DMS153 treated with DMSO at 0.1 percent for 48 hours (cell line): ENCODE data around the gene ATP8A2.
A peak's percentile ranks its signal among the peaks of the same experiment; 100 is the strongest.
"Not testable (repeated sequence)": the region's sequence is repeated elsewhere in the genome, so short reads cannot be mapped to it uniquely, and the experiment has no call there.

ENCODE experiments used
- DNase-seq: peaks from one replicate; lab custom pipeline; 2025; ENCODE audit not compliant: unreplicated experiment; lab: John Stamatoyannopoulos, UW

The ATP8A2 gene

GRCh38 chr13:25529425-25529824 lies 157.7 kb downstream of the ATP8A2 start:
- no peak for DNase-seq

GRCh38 chr13:25538276-25538675 lies 166.5 kb downstream of the ATP8A2 start:
- no peak for DNase-seq

- no peak for DNase-seq
Measured at GRCh38 chr13:25541434-25542123, 169.8 kb downstream of the ATP8A2 start.

GRCh38 chr13:25548991-25549390 lies 177.2 kb downstream of the ATP8A2 start:
- not testable (repeated sequence) for DNase-seq

DNA sequence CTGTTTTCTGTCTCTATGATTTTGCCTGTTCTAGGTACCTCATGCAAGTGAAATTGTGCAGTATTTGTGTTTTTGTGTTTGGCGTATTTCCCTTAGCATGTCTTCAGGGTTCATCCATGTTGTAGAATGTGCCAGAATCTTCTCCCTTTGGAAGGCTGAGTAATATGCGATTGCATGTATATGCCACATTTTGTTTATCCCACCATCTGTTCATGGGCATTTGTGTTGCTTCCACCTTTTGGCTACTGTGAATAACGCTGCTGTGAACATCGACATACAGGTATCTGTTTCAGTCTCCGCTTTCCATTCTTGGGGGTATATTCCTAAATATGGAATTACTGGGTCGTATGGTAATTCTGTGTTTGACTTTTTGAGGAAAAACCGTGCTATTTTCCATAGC lies 190.0 kb downstream of the ATP8A2 start:
- no peak for DNase-seq

- DNase-seq, result no peak
Measured at GRCh38 chr13:25570185-25570584, 198.4 kb downstream of the ATP8A2 start.

- no peak for DNase-seq
Measured at GRCh38 chr13:25571237-25571636, 199.5 kb downstream of the ATP8A2 start.

- not testable (repeated sequence) for DNase-seq
Measured at GRCh38 chr13:25572171-25572570, 200.4 kb downstream of the ATP8A2 start.

DNA sequence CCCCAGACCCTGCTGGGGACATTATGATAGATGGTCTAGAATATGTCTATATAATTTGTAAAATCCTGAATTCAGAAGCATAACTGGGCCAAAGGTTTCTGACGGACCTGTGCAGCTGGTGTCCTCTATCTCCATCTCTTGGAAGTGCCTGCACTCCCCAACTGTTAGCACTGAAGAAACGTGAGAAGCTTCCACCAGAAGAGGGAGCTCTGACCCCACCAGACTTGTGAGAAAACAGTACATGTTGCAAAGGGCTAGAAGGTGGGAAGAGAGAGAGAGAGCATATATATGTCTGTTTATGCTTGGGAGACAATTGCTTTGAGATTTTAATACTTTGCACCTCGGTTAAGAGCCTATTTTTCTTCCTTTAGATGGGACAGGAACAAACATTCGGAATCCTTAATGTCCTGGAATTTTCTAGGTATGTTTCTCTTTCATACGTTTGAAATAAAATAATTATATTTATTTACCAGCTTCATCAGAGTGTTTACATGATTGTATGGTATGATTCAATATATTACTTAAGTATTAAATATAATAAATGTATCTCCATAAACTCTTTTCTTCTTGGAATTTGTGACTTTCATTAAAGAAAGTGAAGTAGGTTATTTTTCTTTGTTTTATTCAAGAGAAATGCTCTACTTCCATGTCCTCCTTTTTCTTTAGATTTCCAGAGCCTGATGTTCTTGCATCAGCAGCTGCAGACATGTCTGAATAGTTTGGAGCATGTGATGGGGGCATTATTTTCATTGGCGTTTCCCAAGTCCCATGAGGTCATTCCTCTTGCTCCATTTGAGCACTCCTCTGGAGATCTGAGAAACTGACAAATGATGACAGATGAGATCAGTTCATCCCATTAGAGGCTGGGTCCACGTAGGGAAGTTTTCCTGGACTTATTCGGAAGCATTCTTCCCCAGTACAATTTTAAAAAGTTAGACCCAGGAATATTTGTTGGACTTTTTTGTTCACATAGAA lies 202.9 kb downstream of the ATP8A2 start:
- peak; percentile 86 for DNase-seq

GRCh38 chr13:25575562-25575961 lies 203.8 kb downstream of the ATP8A2 start:
- DNase-seq, result no peak

DNA sequence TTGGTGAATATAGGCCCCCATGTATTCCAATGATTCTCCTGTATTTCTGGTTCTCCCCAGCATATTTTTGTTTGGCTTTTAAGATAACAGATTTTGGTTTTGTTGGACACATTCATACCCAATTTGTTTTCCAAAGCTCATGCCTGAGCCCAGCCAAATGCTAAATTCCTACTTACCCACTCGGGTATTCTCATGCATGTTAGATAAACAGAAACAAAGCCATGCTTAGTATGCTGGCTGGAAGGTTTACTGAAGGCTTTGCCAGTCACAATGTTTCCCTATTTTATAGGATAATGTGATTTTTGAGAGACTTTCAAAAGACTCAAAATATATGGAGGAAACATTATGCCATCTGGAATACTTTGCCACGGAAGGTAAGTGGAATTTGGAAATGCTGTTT lies 206.8 kb downstream of the ATP8A2 start:
- DNase-seq, result no peak

- no peak for DNase-seq
Measured at GRCh38 chr13:25579221-25579620, 207.4 kb downstream of the ATP8A2 start.

- DNase-seq, result no peak
Measured at GRCh38 chr13:25581351-25581750, 209.6 kb downstream of the ATP8A2 start.

DNA sequence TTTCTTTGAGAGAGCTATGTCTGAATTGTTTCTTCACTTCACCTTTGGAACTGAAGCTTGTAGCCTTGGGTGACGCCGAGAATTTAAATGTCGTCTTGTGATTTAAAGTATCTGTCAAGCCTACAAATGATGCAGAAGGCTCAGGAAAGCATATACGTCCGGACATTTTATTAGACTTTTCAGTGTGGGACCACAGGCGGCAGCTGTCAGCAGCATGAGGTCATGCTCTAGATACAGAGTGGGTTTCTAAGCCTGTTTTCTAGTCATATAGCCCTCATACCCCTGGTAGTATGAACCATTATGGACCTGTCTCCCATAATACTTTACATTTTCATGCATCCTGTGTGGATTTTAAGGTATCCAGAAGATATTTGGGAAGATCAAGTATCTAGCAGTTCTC lies 212.3 kb downstream of the ATP8A2 start:
- DNase-seq, result no peak

GRCh38 chr13:25585000-25585399 lies 213.2 kb downstream of the ATP8A2 start:
- peak; percentile 7 for DNase-seq

- no peak for DNase-seq
Measured at GRCh38 chr13:25587326-25587980, 215.7 kb downstream of the ATP8A2 start.

GRCh38 chr13:25588336-25589060 lies 216.7 kb downstream of the ATP8A2 start:
- no peak for DNase-seq

- no peak for DNase-seq
Measured at GRCh38 chr13:25598421-25598820, 226.6 kb downstream of the ATP8A2 start.

- DNase-seq, result no peak
Measured at GRCh38 chr13:25602176-25602575, 230.4 kb downstream of the ATP8A2 start.

DNA sequence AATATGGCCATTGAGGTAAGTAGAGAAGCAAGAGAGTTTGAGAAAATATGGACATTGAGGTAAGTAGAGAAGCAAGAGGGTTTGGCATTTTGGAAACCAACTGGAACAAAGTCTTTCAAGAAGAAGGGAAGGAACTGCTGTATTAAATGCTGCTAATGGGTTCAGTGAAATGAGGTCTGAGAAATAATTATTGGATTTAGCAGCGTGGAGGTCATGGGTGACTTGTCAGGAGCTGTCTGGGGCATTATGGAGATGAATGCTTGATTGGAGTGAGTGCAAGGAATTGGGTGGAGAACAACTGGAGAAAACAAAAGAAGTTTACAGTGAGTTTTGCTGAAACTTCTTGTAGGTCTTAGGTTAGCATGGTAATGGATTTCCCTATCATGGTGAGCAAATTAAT lies 232.3 kb downstream of the ATP8A2 start:
- DNase-seq, result no peak

- DNase-seq, result no peak
Measured at GRCh38 chr13:25607096-25607495, 235.3 kb downstream of the ATP8A2 start.
